IMR-90 (cell line): ENCODE measurements around the gene SPATA24. TPM values are rescaled to one million over a fixed set of nuclear protein-coding genes. Genes with fewer than 3 reads are reported as not detected.

Experiments
- ATAC-seq: fragments of 200-7000 bp; cut with Tn5 transposase; 2 replicates; pipeline ENCODE4 v1.9.1; 2020; ENCODE audit warnings: low read depth, mild to moderate bottlenecking, moderate library complexity
- BruUV-seq: library from RNA; stranded (reverse); fragments of 400-500 nt; replicated peaks from 2 replicates; lab custom pipeline; 2021; lab: Mats Ljungman, UMichigan
- CTCF ChIA-PET: fragments of 300-600 bp; formaldehyde crosslinking; extraction: SDS; loops from one replicate; lab custom pipeline; 2021; ENCODE audit warnings: antibody characterized with exemption; lab: Yijun Ruan, JAX
- POLR2A ChIA-PET: fragments of 300-600 bp; sonication (Branson Sonifier 250); formaldehyde crosslinking; loops from one replicate; lab custom pipeline; 2022; ENCODE audit warnings: antibody characterized with exemption; ENCODE audit not compliant: unreplicated experiment; lab: Charles Lee
- DNase-seq: peaks from one replicate; pipeline ENCODE4 v3.0.0; 2013
- H2AFZ ChIP-seq: replicated peaks from 2 replicates; pipeline ENCODE3; 2013; ENCODE audit warnings: low read length, mild to moderate bottlenecking; ENCODE audit not compliant: poor library complexity
- H2AK5ac ChIP-seq: 2 replicates; pipeline ENCODE4 v1.6.1; 2013; ENCODE audit warnings: low read depth, low read length, inconsistent platforms
- H2AK9ac ChIP-seq: replicated peaks from 2 replicates; pipeline ENCODE3; 2013; ENCODE audit warnings: mild to moderate bottlenecking, low read depth, low read length, moderate library complexity; ENCODE audit not compliant: poor library complexity
- H2BK120ac ChIP-seq: 2 replicates; pipeline ENCODE4 v1.6.1; 2013; ENCODE audit warnings: low read depth, low read length, inconsistent platforms
- H2BK15ac ChIP-seq: 3 replicates; pipeline ENCODE4 v1.6.1; 2013; ENCODE audit warnings: low read depth, low read length, inconsistent platforms
- H2BK20ac ChIP-seq: 2 replicates; pipeline ENCODE4 v1.6.1; 2013; ENCODE audit warnings: low read depth, mild to moderate bottlenecking, inconsistent platforms, low read length, moderate library complexity
- H2BK5ac ChIP-seq: 2 replicates; pipeline ENCODE4 v1.6.1; 2013; ENCODE audit warnings: mild to moderate bottlenecking, low read depth, low read length, inconsistent platforms; ENCODE audit not compliant: poor library complexity, severe bottlenecking
- H3K14ac ChIP-seq: replicated peaks from 2 replicates; pipeline ENCODE4 v1.6.1; 2013; ENCODE audit warnings: low read depth, low read length, inconsistent platforms
- H3K18ac ChIP-seq: 2 replicates; pipeline ENCODE4 v1.6.1; 2013; ENCODE audit warnings: low read depth, low read length, control low read depth
- H3K23ac ChIP-seq: 2 replicates; pipeline ENCODE4 v1.6.1; 2013; ENCODE audit warnings: low read depth, low read length, inconsistent platforms
- H3K27ac ChIP-seq: 2 replicates; pipeline ENCODE4 v1.5.1; 2013; ENCODE audit warnings: mild to moderate bottlenecking, control low read depth, low read length; ENCODE audit not compliant: insufficient read depth
- H3K27me3 ChIP-seq: 2 replicates; pipeline ENCODE4 v1.6.1; 2013; ENCODE audit warnings: low read length; ENCODE audit not compliant: control insufficient read depth, insufficient read depth
- H3K36me3 ChIP-seq: 2 replicates; pipeline ENCODE4 v1.6.1; 2013; ENCODE audit warnings: low read length, mixed read lengths; ENCODE audit not compliant: control insufficient read depth, insufficient read depth
- H3K4ac ChIP-seq: 2 replicates; pipeline ENCODE4 v1.6.1; 2013; ENCODE audit warnings: low read depth, low read length, inconsistent platforms
- H3K4me1 ChIP-seq: 2 replicates; pipeline ENCODE4 v1.6.1; 2013; ENCODE audit warnings: low read length, mixed read lengths; ENCODE audit not compliant: control insufficient read depth, insufficient read depth
- H3K4me2 ChIP-seq: 2 replicates; pipeline ENCODE4 v1.6.1; 2013; ENCODE audit warnings: low read depth, mild to moderate bottlenecking, control low read depth, low read length, moderate library complexity
- H3K4me3 ChIP-seq: 2 replicates; pipeline ENCODE4 v1.5.1; 2013; ENCODE audit warnings: low read depth, mild to moderate bottlenecking, control low read depth, low read length, moderate library complexity; ENCODE audit not compliant: insufficient read depth
- H3K56ac ChIP-seq: 2 replicates; pipeline ENCODE4 v1.6.1; 2013; ENCODE audit warnings: low read length, inconsistent platforms; ENCODE audit not compliant: insufficient read depth; ENCODE audit errors: extremely low read depth
- H3K79me1 ChIP-seq, 2 experiments: 2 replicates each; pipeline ENCODE4 v1.6.1; 2013; ENCODE audit warnings: low read length in 2 of 2, inconsistent platforms in 1 of 2, low read depth in 1 of 2
- H3K9ac ChIP-seq: 2 replicates; pipeline ENCODE4 v1.6.1; 2013; ENCODE audit warnings: low read depth, low read length, control low read depth
- H3K9me1 ChIP-seq: 2 replicates; pipeline ENCODE4 v1.6.1; 2013; ENCODE audit warnings: low read length, inconsistent platforms; ENCODE audit not compliant: insufficient read depth
- H3K9me3 ChIP-seq: 2 replicates; pipeline ENCODE4 v1.6.1; 2013; ENCODE audit warnings: low read length; ENCODE audit not compliant: control insufficient read depth, insufficient read depth
- H4K20me1 ChIP-seq: 2 replicates; pipeline ENCODE4 v1.6.1; 2013; ENCODE audit warnings: low read length, inconsistent platforms; ENCODE audit not compliant: insufficient read depth
- H4K5ac ChIP-seq: 2 replicates; pipeline ENCODE4 v1.6.1; 2013; ENCODE audit warnings: mild to moderate bottlenecking, low read depth, low read length, control low read depth
- H4K8ac ChIP-seq, 2 experiments: 2 replicates each; pipeline ENCODE4 v1.6.1; 2013; ENCODE audit warnings: low read depth in 2 of 2, low read length in 2 of 2, control low read depth in 1 of 2, inconsistent platforms in 1 of 2
- H4K91ac ChIP-seq: 2 replicates; pipeline ENCODE4 v1.6.1; 2013; ENCODE audit warnings: low read depth, low read length, inconsistent platforms; ENCODE audit not compliant: insufficient read depth
- BHLHE40 ChIP-seq: fragments of 150-350 bp; IDR thresholded peaks from 2 replicates; pipeline ENCODE4 v1.6.1; 2016; ENCODE audit warnings: mild to moderate bottlenecking, low read depth, low read length
- CEBPB ChIP-seq: IDR thresholded peaks from 2 replicates; pipeline ENCODE4 v1.6.1; 2012; ENCODE audit warnings: low read depth, low read length, improper control_type of control experiment
- CHD1 ChIP-seq: IDR thresholded peaks from 2 replicates; pipeline ENCODE4 v1.6.1; 2012; ENCODE audit warnings: low read depth, low read length, improper control_type of control experiment
- CTCF ChIP-seq: conservative IDR thresholded peaks from 2 replicates; pipeline ENCODE4 v1.5.1; 2012; ENCODE audit warnings: mild to moderate bottlenecking, low read depth, low read length, improper control_type of control experiment
- ELK1 ChIP-seq: fragments of 150-350 bp; IDR thresholded peaks from 2 replicates; pipeline ENCODE4 v1.6.1; 2016; ENCODE audit warnings: low read depth, mild to moderate bottlenecking, low read length, moderate library complexity, borderline replicate concordance
- FOS ChIP-seq: fragments of 150-350 bp; IDR thresholded peaks from 2 replicates; pipeline ENCODE4 v1.6.1; 2016; ENCODE audit warnings: low read depth, low read length
- MAFK ChIP-seq: IDR thresholded peaks from 2 replicates; pipeline ENCODE4 v1.6.1; 2012; ENCODE audit warnings: low read depth, low read length, improper control_type of control experiment
- MAZ ChIP-seq: IDR thresholded peaks from 2 replicates; pipeline ENCODE4 v1.6.1; 2012; ENCODE audit warnings: low read depth, mild to moderate bottlenecking, low read length, improper control_type of control experiment, moderate library complexity, borderline replicate concordance
- MXI1 ChIP-seq: IDR thresholded peaks from 2 replicates; pipeline ENCODE4 v1.6.1; 2012; ENCODE audit warnings: low read depth, mild to moderate bottlenecking, low read length, moderate library complexity, borderline replicate concordance
- NFE2L2 ChIP-seq: fragments of 150-350 bp; IDR thresholded peaks from 2 replicates; pipeline ENCODE4 v1.6.1; 2016; ENCODE audit warnings: low read depth, mild to moderate bottlenecking, low read length
- RAD21 ChIP-seq: IDR thresholded peaks from 2 replicates; pipeline ENCODE4 v1.6.1; 2012; ENCODE audit warnings: low read length, improper control_type of control experiment
- RCOR1 ChIP-seq: IDR thresholded peaks from 2 replicates; pipeline ENCODE4 v1.6.1; 2012; ENCODE audit warnings: mild to moderate bottlenecking, low read length, improper control_type of control experiment; ENCODE audit not compliant: insufficient replicate concordance
- RFX5 ChIP-seq: IDR thresholded peaks from 2 replicates; pipeline ENCODE4 v1.8.0; 2012; ENCODE audit warnings: low read depth, mild to moderate bottlenecking, low read length, moderate library complexity
- SMC3 ChIP-seq: fragments of 150-350 bp; IDR thresholded peaks from 2 replicates; pipeline ENCODE4 v1.6.1; 2016; ENCODE audit warnings: low read depth, mild to moderate bottlenecking, antibody characterized with exemption, low read length, moderate library complexity
- USF2 ChIP-seq: fragments of 150-350 bp; IDR thresholded peaks from 2 replicates; pipeline ENCODE4 v1.6.1; 2017; ENCODE audit warnings: mild to moderate bottlenecking, antibody characterized with exemption, low read length, low read depth
- WGBS, 2 experiments: methylation state at CpG; one replicate each; pipeline versions ENCODE4 v1.1.5 to v1.1.7; 2013; ENCODE audit warnings: missing lambda C conversion rate in 2 of 2; ENCODE audit not compliant: insufficient read length in 1 of 2; ENCODE audit errors: extremely low coverage in 2 of 2; 5-methylcytosine and 5-hydroxymethylcytosine counted together
- dilution Hi-C: fragments of 300-500 bp; cut with HindIII; formaldehyde crosslinking; loops from one replicate; pipeline ENCODE4 v1.14.3; 2018; ENCODE audit warnings: low sequenced_read_pairs; ENCODE audit not compliant: unreplicated experiment
- in situ Hi-C: fragments of 300-500 bp; cut with MboI; formaldehyde crosslinking; loops from 3 replicates; pipeline ENCODE4 v1.14.3; 2019; ENCODE audit warnings: low sequenced_read_pairs, inconsistent platforms, mixed read lengths
- intact Hi-C: fragments of 100-400 bp; cut with micrococcal nuclease; formaldehyde crosslinking; loops from 2 replicates; pipeline ENCODE4 v1.10.0; 2022
- polyA plus RNA-seq, 3 experiments: library from polyadenylated mRNA; depleted of rRNA; stranded (reverse); fragments of >200 nt; gene quantifications; 2 replicates each; pipeline ENCODE4 v1.2.3, GENCODE V29; 2012; ENCODE audit warnings: low replicate concordance in 1 of 3
- total RNA-seq: library from RNA; depleted of rRNA; stranded (reverse); fragments of >200 nt; gene quantifications from 2 replicates; pipeline ENCODE4 v1.2.3, GENCODE V29; 2012

SPATA24 gene
- total and polyA plus RNA-seq, 2 of the 4 experiments (the other 2 are of a cell fraction): 4.1 to 4.3 TPM

GRCh38 chr5:139413963-139414362 is 10.1 kb upstream of the SPATA24 start:
- TF ChIP-seq RAD21 (no peak), CEBPB (no peak), MXI1 (no peak), CTCF (no peak), BHLHE40 (no peak), SMC3 (no peak), RFX5 (no peak), FOS (no peak), MAFK (no peak), MAZ (no peak), CHD1 (no peak), NFE2L2 (no peak), ELK1 (no peak), RCOR1 (no peak), USF2 (no peak)
- H3K14ac ChIP-seq: no peak overlapping the region
- 92% methylated on average over 2 of the region's 6 CpGs; no CpG with 5 or more reads in 1 of the 2 experiments for WGBS, 2 experiments
- peaks cover 13% of the 10 kb centered on the region for H3K36me3 ChIP-seq
- H4K20me1 ChIP-seq: no peaks in the 10 kb centered on the region
- ChIA-PET POLR2A (no interaction called here), CTCF (interaction anchor here (0.8 kb wide), 1 partner anchor 10 kb away, joined by 3 read pairs; the partner anchor contains the start of gene SPATA24)
- H2BK20ac ChIP-seq: no peak overlapping the region
- H4K91ac ChIP-seq: no peak overlapping the region
- H4K8ac ChIP-seq: no peak overlapping the region
- H3K4me3 ChIP-seq: no peak overlapping the region
- no peak overlapping the region for H3K18ac ChIP-seq
- H2AK9ac ChIP-seq: no peak overlapping the region
- no TSS peak for BruUV-seq
- no peaks in the 10 kb centered on the region for H3K27me3 ChIP-seq
- H2BK5ac ChIP-seq: no peak overlapping the region
- no peak overlapping the region for H3K56ac ChIP-seq
- H2BK15ac ChIP-seq: no peak overlapping the region
- no peak overlapping the region for H3K4me2 ChIP-seq
- DNase-seq (no peak), ATAC-seq (no peak)
- H3K4me1 ChIP-seq: peaks cover 4% of the 10 kb centered on the region; the same call in 1 of the 2 replicates
- H3K9me3 ChIP-seq: no peaks in the 10 kb centered on the region
- H2AFZ ChIP-seq: no peak overlapping the region
- H3K23ac ChIP-seq: no peak overlapping the region
- in situ Hi-C loops (no loop called here), dilution Hi-C loops (loop anchor here (25.0 kb wide), 1 partner anchor 98 kb away; no protein-coding TSS in a partner anchor), intact Hi-C loops (no loop called here)
- no peak overlapping the region for H3K9ac ChIP-seq
- H3K9me1 ChIP-seq: no peaks in the 10 kb centered on the region
- no peak overlapping the region for H3K27ac ChIP-seq
- no peak overlapping the region for H4K5ac ChIP-seq
- H2AK5ac ChIP-seq: no peak overlapping the region
- no peak overlapping the region for H2BK120ac ChIP-seq
- H3K4ac ChIP-seq: no peak overlapping the region
- no peaks in the 10 kb centered on the region for H3K79me1 ChIP-seq
